Endothelial cell (in vitro differentiated cells): ENCODE measurements around the gene CADPS. TPM values are rescaled to one million over a fixed set of nuclear protein-coding genes. Genes with fewer than 3 reads are reported as not detected.

Experiments
- DNase-seq: peaks from one replicate; pipeline ENCODE4 v3.0.0; 2021; ENCODE audit warnings: low spot score
- H3K27ac Mint-ChIP-seq: one replicate; pipeline ENCODE4 v1.8.0; 2021; ENCODE audit warnings: mixed read lengths, inconsistent platforms; ENCODE audit not compliant: unreplicated experiment
- H3K27me3 Mint-ChIP-seq: one replicate; pipeline ENCODE4 v1.8.0; 2021; ENCODE audit warnings: mild to moderate bottlenecking, moderate library complexity, mixed read lengths, inconsistent platforms; ENCODE audit not compliant: unreplicated experiment
- H3K36me3 Mint-ChIP-seq: one replicate; pipeline ENCODE4 v1.8.0; 2021; ENCODE audit warnings: mild to moderate bottlenecking, low read depth, mixed read lengths, inconsistent platforms; ENCODE audit not compliant: unreplicated experiment
- H3K4me1 Mint-ChIP-seq: one replicate; pipeline ENCODE4 v1.8.0; 2021; ENCODE audit warnings: mild to moderate bottlenecking, mixed read lengths, inconsistent platforms; ENCODE audit not compliant: unreplicated experiment
- H3K4me3 Mint-ChIP-seq: one replicate; pipeline ENCODE4 v1.8.0; 2021; ENCODE audit warnings: mild to moderate bottlenecking, mixed read lengths, inconsistent platforms; ENCODE audit not compliant: unreplicated experiment
- H3K9me3 Mint-ChIP-seq: one replicate; pipeline ENCODE4 v1.8.0; 2021; ENCODE audit warnings: mixed read lengths, inconsistent platforms; ENCODE audit not compliant: unreplicated experiment
- total RNA-seq: library from RNA; stranded (reverse); fragmentation: NEBNext Ultra II Directional; extraction: Animal tissue kit (Norgen Biotek cat#: 25700); gene quantifications from one replicate; pipeline ENCODE4 v1.2.1, GENCODE V29; 2021; ENCODE audit not compliant: unreplicated experiment
- TF ChIP-seq, protein P1 (sequence below): fragments of 200-600 bp; sonication (generic); IDR thresholded peaks from one replicate; pipeline ENCODE4 v1.5.0; 2021; ENCODE audit warnings: antibody characterized with exemption; ENCODE audit not compliant: unreplicated experiment

Gene CADPS
- total RNA-seq, 1 donor from 2014 or later = 0.26 TPM

DNA sequence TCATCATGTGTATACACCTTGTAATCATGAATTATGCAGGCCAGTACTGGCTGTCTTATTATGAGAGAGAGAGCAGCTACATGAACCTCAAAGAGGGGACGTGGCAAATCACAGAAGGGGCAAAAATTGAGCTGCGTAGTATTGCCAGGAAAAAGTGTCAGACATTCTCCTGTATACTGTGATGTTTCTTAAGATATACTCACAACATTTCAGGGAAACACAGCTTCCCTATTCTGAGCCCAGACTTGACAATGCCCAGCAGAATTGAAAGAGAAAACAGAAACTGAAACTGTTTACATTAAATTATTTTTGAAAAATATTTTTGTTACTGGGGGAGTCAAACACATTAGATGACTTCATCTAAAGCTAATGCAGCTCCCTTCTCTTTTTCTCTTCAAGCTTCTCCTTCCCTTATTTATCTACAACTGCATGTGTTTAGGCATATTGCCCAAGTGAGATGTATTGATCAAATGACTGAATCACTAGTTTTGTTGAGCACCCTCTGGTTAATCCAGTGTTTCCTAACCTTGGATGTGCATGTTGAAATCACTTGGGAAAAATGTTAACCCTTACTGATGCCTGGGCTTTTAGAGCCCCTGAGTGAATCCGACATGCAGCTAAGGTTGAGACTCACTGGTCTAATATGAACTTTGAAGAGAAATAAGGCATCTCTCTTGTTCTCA is 39.5 kb downstream of the CADPS start:
- Mint-ChIP-seq H3K27me3 (no peaks in the 10 kb centered on the region), H3K9me3 (no peaks in the 10 kb centered on the region), H3K4me1 (no peaks in the 10 kb centered on the region), H3K27ac (no peak overlapping the region), H3K4me3 (no peak overlapping the region), H3K36me3 (no peaks in the 10 kb centered on the region)
- no peak for DNase-seq
- TF ChIP-seq, protein P1, sequence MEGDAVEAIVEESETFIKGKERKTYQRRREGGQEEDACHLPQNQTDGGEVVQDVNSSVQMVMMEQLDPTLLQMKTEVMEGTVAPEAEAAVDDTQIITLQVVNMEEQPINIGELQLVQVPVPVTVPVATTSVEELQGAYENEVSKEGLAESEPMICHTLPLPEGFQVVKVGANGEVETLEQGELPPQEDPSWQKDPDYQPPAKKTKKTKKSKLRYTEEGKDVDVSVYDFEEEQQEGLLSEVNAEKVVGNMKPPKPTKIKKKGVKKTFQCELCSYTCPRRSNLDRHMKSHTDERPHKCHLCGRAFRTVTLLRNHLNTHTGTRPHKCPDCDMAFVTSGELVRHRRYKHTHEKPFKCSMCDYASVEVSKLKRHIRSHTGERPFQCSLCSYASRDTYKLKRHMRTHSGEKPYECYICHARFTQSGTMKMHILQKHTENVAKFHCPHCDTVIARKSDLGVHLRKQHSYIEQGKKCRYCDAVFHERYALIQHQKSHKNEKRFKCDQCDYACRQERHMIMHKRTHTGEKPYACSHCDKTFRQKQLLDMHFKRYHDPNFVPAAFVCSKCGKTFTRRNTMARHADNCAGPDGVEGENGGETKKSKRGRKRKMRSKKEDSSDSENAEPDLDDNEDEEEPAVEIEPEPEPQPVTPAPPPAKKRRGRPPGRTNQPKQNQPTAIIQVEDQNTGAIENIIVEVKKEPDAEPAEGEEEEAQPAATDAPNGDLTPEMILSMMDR = no peak

DNA sequence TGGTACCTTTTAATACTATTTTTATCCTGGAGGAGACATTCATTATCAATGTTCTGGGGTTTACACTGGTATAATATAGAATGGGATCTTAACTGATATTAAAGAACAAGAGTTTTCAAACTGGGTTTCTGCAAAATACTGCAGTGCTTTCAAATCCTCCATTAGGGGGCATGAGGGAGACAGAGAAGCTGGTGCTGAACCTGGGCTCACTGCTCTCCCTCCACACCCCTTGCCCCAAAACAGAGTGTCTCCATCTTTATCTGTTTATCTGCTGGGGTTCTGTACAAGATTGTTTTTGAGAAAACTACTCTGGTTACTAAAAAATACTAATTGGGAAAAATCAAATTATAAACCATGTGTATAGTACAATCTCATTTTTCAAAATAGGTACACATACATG is 41.7 kb downstream of the CADPS start:
- Mint-ChIP-seq H3K27me3 (no peaks in the 10 kb centered on the region), H3K27ac (no peak overlapping the region)
- no peak for DNase-seq

DNA sequence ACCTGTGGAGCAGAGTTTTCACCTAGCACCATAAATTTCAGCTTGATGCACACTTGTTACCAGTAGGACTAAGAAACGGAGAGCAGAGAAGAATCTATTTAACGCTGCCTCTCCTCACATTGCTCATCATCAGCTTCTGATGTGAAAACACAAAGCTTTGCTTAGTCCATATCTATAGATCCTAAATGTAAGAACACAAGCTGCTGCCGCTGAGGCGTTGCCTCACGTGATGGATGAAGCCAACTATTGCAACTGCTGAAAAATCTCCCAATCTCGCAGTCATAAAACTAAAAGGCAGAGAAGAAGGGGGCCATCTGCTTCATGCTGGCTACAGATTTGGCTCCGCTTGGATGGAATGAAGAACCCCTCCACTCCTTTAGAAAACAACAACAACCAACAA is 42.7 kb downstream of the CADPS start:
- TF ChIP-seq, protein P1 = no peak
- no peak overlapping the region for H3K27ac Mint-ChIP-seq

More for the DNA sequence above, 41.7 kb downstream of the CADPS start:
- Mint-ChIP-seq H3K4me3 (no peak overlapping the region), H3K4me1 (no peaks in the 10 kb centered on the region), H3K9me3 (no peaks in the 10 kb centered on the region), H3K36me3 (no peaks in the 10 kb centered on the region)
- TF ChIP-seq, protein P1 = no peak

DNA sequence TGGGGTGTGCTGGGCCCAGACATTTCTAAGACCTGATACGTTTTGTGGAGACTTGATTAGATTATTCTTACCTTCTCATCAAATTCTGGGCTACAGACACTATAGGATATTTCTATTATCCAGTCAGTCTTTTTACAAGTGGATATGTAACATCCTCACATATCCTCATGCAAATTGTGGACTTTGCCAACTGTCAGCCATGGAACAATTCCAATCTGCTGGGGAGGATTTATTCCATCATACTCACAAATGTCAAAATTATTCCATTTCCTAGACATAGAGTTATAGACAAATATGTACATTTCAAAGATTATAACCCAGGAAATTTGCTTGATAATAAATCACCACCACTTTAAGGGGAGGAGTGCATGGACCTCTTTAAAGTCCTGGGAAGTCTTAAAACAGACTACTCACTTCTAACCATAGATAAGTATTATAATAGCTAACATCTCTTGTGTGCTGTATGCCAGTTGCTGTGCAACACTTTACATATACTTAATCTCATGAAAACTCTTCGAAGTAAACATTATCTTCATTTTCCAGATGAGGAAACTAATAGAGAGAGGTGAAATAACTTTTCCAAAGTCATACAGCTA is 44.4 kb downstream of the CADPS start:
- Mint-ChIP-seq H3K27ac (no peak overlapping the region), H3K9me3 (no peaks in the 10 kb centered on the region), H3K36me3 (no peaks in the 10 kb centered on the region), H3K4me3 (no peak overlapping the region), H3K27me3 (no peaks in the 10 kb centered on the region), H3K4me1 (no peaks in the 10 kb centered on the region)
- TF ChIP-seq, protein P1 = no peak
- DNase-seq = no peak

More for the DNA sequence above, 42.7 kb downstream of the CADPS start:
- H3K9me3 Mint-ChIP-seq = no peaks in the 10 kb centered on the region
- no peaks in the 10 kb centered on the region for H3K27me3 Mint-ChIP-seq
- H3K36me3 Mint-ChIP-seq = no peaks in the 10 kb centered on the region
- no peak overlapping the region for H3K4me3 Mint-ChIP-seq
- DNase-seq = no peak
- no peaks in the 10 kb centered on the region for H3K4me1 Mint-ChIP-seq

DNA sequence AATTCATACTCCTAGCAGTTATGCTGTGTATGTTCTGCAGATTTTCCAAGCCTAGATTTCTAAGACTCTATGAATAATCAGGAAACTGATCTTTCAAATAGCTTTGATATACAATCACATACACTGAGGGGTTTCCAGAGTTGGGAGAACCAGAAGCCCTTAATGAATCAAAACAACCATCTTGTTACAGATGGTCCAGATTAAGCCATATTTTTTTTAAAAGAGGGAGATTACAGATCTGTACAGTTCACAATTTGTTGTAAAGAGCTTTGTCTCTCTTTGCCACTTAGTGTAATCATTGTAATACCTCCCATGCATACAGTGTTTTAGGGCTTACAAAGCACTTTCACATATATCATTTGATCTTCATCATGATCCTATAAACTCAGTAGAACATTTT is 47.7 kb downstream of the CADPS start:
- TF ChIP-seq, protein P1 = no peak
- H3K27ac Mint-ChIP-seq = no peak overlapping the region
- no peaks in the 10 kb centered on the region for H3K9me3 Mint-ChIP-seq
- H3K36me3 Mint-ChIP-seq = no peaks in the 10 kb centered on the region
- no peaks in the 10 kb centered on the region for H3K27me3 Mint-ChIP-seq
- no peak for DNase-seq
- H3K4me1 Mint-ChIP-seq = no peaks in the 10 kb centered on the region
- H3K4me3 Mint-ChIP-seq = no peak overlapping the region
